NB4 (cell line): Measurements from ENCODE around the gene BHLHE23.
A peak's percentile ranks its signal among the peaks of the same experiment; 100 is the strongest.

ENCODE experiments used
- DNase-seq: peaks from one replicate; pipeline ENCODE4 v3.0.0; 2010; ENCODE audit warnings: low read depth
- H3K4me3 ChIP-seq: one replicate; pipeline ENCODE4 v1.5.1; 2011; ENCODE audit warnings: mild to moderate bottlenecking, low read depth, low read length, moderate library complexity
- MYC ChIP-seq: IDR thresholded peaks from 2 replicates; pipeline ENCODE4 v1.6.1; 2011; ENCODE audit warnings: low read depth, low read length
- POLR2A ChIP-seq: IDR thresholded peaks from 2 replicates; pipeline ENCODE4 v1.6.1; 2011; ENCODE audit warnings: mild to moderate bottlenecking; ENCODE audit not compliant: insufficient read length; ENCODE audit errors: extremely low read depth
- TF ChIP-seq, protein P1 (sequence below): IDR thresholded peaks from 2 replicates; pipeline ENCODE4 v1.6.1; 2011; ENCODE audit warnings: low read depth, low read length
- TF ChIP-seq, protein P2 (sequence below): IDR thresholded peaks from one replicate; pipeline ENCODE4 v1.5.1; 2012; ENCODE audit warnings: low read depth, low read length

The BHLHE23 gene

DNA sequence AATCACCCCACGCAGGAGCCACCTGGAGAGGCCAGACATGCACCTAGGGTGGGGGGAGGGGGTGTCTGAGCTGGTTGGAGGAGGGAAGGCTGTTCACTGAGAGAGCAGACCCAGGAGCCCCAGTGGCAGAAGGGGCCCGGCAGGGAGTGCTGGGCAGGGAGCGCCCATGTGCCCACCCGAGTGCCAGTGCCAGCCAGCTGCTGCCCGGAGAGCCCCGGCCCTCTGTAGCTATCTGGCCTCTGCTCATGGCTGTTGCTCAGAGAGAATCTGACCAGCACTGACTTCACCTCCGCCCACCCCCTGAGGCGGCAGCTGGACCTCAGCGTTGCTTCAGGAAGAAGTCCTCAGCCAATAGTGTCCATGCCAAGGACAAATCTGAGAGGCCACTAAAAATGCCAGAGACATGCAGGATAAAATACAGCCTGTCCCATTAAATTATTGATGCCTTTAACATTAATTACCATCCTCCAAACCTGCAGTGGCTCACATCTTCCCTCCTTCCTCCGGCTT is 31.5 kb downstream of the BHLHE23 start:
- TF ChIP-seq MYC (no peak), POLR2A (no peak)
- TF ChIP-seq, protein P1, sequence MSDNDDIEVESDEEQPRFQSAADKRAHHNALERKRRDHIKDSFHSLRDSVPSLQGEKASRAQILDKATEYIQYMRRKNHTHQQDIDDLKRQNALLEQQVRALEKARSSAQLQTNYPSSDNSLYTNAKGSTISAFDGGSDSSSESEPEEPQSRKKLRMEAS: no peak
- TF ChIP-seq, protein P2, sequence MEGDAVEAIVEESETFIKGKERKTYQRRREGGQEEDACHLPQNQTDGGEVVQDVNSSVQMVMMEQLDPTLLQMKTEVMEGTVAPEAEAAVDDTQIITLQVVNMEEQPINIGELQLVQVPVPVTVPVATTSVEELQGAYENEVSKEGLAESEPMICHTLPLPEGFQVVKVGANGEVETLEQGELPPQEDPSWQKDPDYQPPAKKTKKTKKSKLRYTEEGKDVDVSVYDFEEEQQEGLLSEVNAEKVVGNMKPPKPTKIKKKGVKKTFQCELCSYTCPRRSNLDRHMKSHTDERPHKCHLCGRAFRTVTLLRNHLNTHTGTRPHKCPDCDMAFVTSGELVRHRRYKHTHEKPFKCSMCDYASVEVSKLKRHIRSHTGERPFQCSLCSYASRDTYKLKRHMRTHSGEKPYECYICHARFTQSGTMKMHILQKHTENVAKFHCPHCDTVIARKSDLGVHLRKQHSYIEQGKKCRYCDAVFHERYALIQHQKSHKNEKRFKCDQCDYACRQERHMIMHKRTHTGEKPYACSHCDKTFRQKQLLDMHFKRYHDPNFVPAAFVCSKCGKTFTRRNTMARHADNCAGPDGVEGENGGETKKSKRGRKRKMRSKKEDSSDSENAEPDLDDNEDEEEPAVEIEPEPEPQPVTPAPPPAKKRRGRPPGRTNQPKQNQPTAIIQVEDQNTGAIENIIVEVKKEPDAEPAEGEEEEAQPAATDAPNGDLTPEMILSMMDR: no peak

DNA sequence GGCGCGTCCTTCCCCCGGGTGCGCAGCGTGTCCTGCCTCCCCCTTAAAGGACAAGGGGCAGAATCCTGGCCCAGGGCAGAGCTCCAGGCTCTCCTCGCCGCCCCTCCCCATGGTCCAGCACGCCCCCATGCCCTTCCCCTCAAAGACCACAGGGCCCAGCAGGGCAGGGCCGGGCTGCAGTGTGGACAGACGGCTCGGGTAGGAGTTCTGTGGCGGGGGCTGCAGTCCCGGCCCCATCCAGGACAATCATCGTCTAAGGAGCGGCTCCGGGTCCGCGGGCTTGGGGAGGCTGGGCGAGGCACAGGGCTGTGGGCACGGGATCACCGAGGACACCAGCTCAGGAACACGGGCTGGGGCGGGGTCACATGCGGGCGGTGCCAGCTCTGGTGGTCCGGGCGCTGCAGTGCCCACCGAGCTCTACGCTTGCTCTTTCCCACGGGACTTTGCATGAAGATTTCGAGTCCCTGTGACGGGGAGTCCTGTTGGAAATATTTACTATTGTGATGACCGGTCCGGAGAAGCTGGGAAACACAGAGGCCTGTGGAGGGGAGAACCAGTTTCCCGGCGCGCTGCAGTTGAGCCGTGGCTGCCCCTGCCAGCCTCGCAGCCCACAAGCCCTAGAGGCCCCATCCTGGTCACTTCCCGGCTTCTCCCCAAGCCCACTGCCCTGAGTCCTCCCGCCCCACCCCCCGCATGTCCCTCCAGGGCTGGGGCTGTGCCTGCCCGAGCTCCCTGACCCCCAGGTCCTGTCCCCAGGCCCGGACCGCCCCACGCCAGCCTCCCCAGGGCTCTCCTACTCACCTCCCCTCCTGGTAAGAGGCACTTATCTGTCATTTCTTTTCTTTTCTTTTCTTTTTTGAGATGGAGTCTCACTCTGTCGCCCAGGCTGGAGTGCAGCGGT is 33.7 kb downstream of the BHLHE23 start:
- no peak for DNase-seq
- TF ChIP-seq, protein P1: no peak
- TF ChIP-seq MYC: no peak
- TF ChIP-seq, protein P2: no peak
- no peak for TF ChIP-seq POLR2A
- H3K4me3 ChIP-seq: no peak overlapping the region

More for the DNA sequence above, 31.5 kb downstream of the BHLHE23 start:
- no peak for DNase-seq
- H3K4me3 ChIP-seq: no peak overlapping the region

DNA sequence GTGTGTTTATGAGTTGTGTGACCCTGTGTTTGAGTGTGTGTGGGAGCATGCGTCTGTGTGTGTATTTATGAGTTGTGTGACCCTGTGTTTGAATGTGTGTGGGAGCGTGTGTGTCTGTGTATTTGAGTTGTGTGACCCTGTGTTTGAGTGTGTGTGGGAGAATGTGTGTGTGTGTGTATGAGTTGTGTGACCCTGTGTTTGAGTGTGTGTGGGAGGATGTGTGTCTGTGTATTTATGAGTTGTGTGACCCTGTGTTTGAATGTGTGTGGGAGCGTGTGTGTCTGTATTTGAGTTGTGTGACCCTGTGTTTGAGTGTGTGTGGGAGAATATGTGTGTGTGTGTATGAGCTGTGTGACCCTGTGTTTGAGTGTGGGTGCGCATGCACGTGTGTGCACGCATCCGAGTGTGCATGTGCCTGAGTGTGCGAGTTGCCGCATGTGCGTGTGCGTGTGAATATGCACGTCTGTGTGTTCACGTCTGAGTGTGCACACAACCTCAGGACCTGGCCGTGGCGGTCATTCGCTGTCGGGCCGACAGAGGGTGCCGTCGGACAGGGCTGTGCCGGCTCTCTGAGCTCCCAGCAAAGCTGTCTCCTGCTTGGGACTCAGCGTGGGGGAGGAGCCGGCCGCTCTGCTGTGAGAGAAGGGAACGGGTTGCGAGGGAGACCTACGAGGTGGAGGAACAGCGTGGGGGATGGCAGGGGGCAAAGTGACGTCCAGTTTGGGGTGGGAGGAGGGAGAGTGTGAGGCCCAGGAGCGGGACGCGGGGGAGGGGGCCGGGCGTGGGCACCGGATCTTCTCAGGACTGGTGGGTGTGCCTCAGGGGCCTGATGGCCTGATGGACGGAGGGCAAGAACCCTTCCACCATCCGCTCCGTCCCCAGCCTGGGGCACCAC is 34.6 kb downstream of the BHLHE23 start:
- TF ChIP-seq MYC (peak; percentile 63; the same call in 1 of the 2 replicates), POLR2A (no peak)
- TF ChIP-seq, protein P1: peak; percentile 85
- TF ChIP-seq, protein P2: peak; percentile 80
- peak; percentile 92 for DNase-seq
- H3K4me3 ChIP-seq: no peak overlapping the region

DNA sequence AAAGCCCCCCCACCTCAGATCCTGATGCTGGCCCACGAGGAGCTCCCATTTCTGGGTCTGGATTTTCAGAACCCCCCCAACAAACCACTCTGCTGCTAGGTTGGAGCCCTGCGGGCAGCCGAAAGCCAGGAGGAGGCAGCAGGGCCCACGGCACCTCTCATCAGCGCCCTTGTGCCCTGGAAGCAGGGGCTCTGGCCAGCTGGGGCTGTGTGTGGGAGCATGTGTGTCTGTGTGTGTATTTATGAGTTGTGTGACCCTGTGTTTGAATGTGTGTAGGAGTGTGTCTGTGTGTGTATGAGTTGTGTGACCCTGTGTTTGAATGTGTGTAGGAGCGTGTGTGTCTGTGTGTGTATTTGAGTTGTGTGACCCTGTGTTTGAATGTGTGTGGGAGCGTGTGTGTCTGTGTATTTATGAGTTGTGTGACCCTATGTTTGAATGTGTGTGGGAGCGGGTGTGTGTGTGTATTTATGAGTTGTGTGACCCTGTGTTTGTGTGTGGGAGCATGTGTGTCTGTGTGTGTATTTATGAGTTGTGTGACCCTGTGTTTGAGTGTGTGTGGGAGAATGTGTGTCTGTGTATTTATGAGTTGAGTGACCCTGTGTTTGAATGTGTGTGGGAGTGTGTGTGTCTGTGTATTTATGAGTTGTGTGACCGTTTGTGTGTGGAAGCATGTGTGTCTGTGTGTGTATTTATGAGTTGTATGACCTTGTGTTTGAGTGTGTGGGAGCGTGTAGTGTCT is 35.4 kb downstream of the BHLHE23 start:
- no peak overlapping the region for H3K4me3 ChIP-seq
- TF ChIP-seq, protein P1: no peak
- TF ChIP-seq POLR2A (no peak), MYC (no peak)
- TF ChIP-seq, protein P2: no peak
- DNase-seq: no peak

DNA sequence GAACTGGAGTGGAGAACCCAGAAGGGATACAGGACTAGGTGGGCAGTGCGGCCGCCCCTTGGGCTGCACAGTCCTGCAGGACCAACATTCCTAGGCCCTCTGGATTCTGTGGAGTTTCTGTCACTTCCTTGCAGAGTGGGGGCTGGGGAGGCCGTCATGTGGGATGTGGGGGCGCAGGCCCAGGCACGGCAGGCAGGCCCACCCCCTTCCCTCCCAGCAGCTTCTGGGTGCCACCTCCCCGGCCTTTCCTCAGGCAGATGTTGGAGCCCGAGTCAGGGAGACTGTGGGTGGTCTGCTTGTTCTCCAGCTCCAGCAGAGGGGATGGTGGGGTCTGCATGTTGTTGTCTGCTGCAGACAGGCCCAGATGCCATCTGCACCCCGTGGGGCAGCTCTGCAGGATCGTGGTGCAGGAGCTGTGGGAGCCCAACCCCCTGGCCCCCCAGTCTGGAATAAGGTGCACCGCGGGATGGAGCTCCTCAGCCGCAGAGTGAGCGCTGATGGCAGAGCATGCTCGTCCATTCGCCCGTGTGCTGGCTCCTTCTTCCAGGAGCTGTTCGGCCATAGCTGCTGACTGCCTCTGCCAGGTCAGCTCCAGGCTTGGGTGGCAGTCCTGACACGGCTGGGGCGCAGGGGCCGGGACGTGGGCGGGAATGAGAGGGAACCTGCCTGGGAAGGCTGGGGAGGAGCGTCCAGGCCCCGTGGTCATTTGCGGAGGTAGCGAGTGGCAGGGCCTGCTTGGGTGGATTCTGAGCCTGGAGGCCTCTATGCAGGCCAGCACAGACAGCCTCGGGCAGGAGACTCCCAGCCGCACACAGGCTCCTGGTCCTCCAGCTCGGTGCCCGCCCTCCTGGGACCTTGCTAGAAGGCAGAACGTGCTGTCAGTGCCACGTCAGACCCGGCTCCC is 36.2 kb downstream of the BHLHE23 start:
- DNase-seq: no peak
- no peak overlapping the region for H3K4me3 ChIP-seq
- TF ChIP-seq, protein P2: no peak
